Adrenal gland (tissue), 5 donors: ENCODE data around the gene GRAP2.

ENCODE experiments used
- POLR2A ChIP-seq, 2 donors: fragments of 450-650 bp; IDR thresholded peaks; one replicate each; pipeline ENCODE4 v1.6.1; 2017; ENCODE audit warnings: antibody characterized with exemption in 2 of 2, mild to moderate bottlenecking in 2 of 2, moderate library complexity in 1 of 2
- TF ChIP-seq, protein P1 (sequence below), 6 experiments: fragments of 450-650 bp in 4 of 6; fragments of 200-600 bp in 2 of 6; sonication (generic) in 1 of 6; IDR thresholded peaks; 1 replicate in 5 of 6; 2 replicates in 1 of 6; pipeline versions ENCODE4 v1.5.1 to v1.8.0; 2016 to 2021; ENCODE audit warnings: antibody characterized with exemption in 6 of 6, mild to moderate bottlenecking in 2 of 6, moderate library complexity in 1 of 6
- donor health status: DM: no; HTN: no; CAD: no.

DNA sequence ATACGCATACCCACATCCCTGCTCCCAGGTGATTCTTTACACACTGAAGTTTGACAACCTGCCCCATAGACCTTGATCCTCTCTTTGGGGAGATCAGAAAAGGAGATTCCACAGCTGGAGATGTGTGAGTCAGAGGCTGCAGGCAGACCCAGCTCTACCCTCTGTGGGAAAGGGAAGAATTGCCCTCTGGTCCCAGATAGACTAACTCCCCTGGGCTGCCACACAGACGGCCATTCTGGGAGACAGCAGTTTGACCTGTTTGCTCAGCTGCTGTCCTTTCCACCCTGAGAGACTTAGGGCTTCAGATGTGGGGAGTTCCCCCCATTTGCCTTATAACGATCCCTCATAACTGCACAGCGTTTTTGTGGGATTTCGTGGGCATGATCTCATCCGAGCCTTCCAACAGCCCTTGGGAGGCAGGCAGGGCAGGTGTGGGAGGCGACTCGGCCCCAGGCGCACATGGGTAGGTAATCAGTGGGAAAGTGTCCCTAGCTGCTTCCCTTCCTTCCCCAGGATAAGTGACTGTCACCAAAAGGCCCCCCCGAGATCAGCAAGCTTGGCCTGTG is 107.9 kb downstream of the GRAP2 start:
- TF ChIP-seq, protein P1, sequence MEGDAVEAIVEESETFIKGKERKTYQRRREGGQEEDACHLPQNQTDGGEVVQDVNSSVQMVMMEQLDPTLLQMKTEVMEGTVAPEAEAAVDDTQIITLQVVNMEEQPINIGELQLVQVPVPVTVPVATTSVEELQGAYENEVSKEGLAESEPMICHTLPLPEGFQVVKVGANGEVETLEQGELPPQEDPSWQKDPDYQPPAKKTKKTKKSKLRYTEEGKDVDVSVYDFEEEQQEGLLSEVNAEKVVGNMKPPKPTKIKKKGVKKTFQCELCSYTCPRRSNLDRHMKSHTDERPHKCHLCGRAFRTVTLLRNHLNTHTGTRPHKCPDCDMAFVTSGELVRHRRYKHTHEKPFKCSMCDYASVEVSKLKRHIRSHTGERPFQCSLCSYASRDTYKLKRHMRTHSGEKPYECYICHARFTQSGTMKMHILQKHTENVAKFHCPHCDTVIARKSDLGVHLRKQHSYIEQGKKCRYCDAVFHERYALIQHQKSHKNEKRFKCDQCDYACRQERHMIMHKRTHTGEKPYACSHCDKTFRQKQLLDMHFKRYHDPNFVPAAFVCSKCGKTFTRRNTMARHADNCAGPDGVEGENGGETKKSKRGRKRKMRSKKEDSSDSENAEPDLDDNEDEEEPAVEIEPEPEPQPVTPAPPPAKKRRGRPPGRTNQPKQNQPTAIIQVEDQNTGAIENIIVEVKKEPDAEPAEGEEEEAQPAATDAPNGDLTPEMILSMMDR (IDR thresholded peaks at IDR 0.05): no peak
- TF ChIP-seq POLR2A (IDR thresholded peaks at IDR 0.05): no peak
